ENCODE measurements around the gene SLC37A3. TPM values are rescaled to one million over a fixed set of nuclear protein-coding genes. Genes with fewer than 3 reads are reported as not detected.
"Not testable (repeated sequence)": the region's sequence is repeated elsewhere in the genome, so short reads cannot be mapped to it uniquely, and the experiment has no call there.

SLC37A3 gene
- total RNA-seq, 1 donor from 2014 or later: 76.7 TPM

GRCh38 chr7:140342727-140343514 lies 55.4 kb downstream of the SLC37A3 start:
- H3K27ac Mint-ChIP-seq (ENCODE audit: unreplicated experiment): no peak overlapping the region
- peaks cover 5% of the 10 kb centered on the region for H3K27me3 Mint-ChIP-seq (ENCODE audit: unreplicated experiment)
- no peak overlapping the region for H3K4me3 Mint-ChIP-seq (ENCODE audit: unreplicated experiment)
- H3K36me3 Mint-ChIP-seq (ENCODE audit: low read depth, unreplicated experiment): peaks cover 23% of the 10 kb centered on the region
- peaks cover 19% of the 10 kb centered on the region for H3K4me1 Mint-ChIP-seq (ENCODE audit: unreplicated experiment)
- no peak for TF ChIP-seq CTCF (IDR thresholded peaks at IDR 0.05; ENCODE audit: unreplicated experiment)
- DNase-seq (ENCODE audit: low spot score): peak; percentile 32
- no peaks in the 10 kb centered on the region for H3K9me3 Mint-ChIP-seq (ENCODE audit: unreplicated experiment)

DNA sequence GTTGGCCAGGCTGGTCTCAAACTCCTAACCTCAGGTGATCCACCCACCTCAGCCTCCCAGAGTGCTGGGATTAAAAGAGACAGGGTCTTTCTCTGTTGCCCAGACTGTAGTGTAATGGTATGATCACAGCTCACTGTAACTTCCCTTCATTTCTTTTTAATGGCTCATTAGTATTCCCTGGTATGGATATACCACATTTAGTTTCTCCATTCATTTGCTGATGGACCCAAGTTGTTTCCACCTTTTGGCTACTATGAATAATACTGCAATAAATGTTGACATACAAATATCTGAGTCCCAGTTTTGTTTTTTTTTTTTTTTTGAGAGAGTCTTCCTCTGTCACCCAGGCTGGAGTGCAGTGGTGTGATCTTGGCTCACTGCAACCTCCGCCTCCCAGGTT lies 59.4 kb downstream of the SLC37A3 start:
- H3K27ac Mint-ChIP-seq (ENCODE audit: unreplicated experiment); H3K27me3 Mint-ChIP-seq (ENCODE audit: unreplicated experiment); H3K9me3 Mint-ChIP-seq (ENCODE audit: unreplicated experiment); H3K4me3 Mint-ChIP-seq (ENCODE audit: unreplicated experiment); DNase-seq (ENCODE audit: low spot score): not testable (repeated sequence)
- H3K4me1 Mint-ChIP-seq (ENCODE audit: unreplicated experiment): peaks cover 15% of the 10 kb centered on the region
- peaks cover 31% of the 10 kb centered on the region for H3K36me3 Mint-ChIP-seq (ENCODE audit: low read depth, unreplicated experiment)

GRCh38 chr7:140334341-140335057 lies 63.8 kb downstream of the SLC37A3 start:
- no peak overlapping the region for H3K27ac Mint-ChIP-seq (ENCODE audit: unreplicated experiment)
- no peak for TF ChIP-seq CTCF (IDR thresholded peaks at IDR 0.05; ENCODE audit: unreplicated experiment)
- H3K36me3 Mint-ChIP-seq (ENCODE audit: low read depth, unreplicated experiment): peaks cover 22% of the 10 kb centered on the region
- no peaks in the 10 kb centered on the region for H3K9me3 Mint-ChIP-seq (ENCODE audit: unreplicated experiment)
- H3K4me3 Mint-ChIP-seq (ENCODE audit: unreplicated experiment): peak overlapping the region; percentile 44
- peaks cover 12% of the 10 kb centered on the region for H3K4me1 Mint-ChIP-seq (ENCODE audit: unreplicated experiment)
- peaks cover 2% of the 10 kb centered on the region for H3K27me3 Mint-ChIP-seq (ENCODE audit: unreplicated experiment)
- DNase-seq (ENCODE audit: low spot score): no peak

GRCh38 chr7:140333686-140334085 lies 64.6 kb downstream of the SLC37A3 start:
- no peak overlapping the region for H3K4me3 Mint-ChIP-seq (ENCODE audit: unreplicated experiment)
- H3K27me3 Mint-ChIP-seq (ENCODE audit: unreplicated experiment): peaks cover 2% of the 10 kb centered on the region
- H3K9me3 Mint-ChIP-seq (ENCODE audit: unreplicated experiment): no peaks in the 10 kb centered on the region
- no peak overlapping the region for H3K27ac Mint-ChIP-seq (ENCODE audit: unreplicated experiment)
- TF ChIP-seq CTCF (IDR thresholded peaks at IDR 0.05; ENCODE audit: unreplicated experiment): no peak
- peaks cover 22% of the 10 kb centered on the region for H3K36me3 Mint-ChIP-seq (ENCODE audit: low read depth, unreplicated experiment)
- H3K4me1 Mint-ChIP-seq (ENCODE audit: unreplicated experiment): peaks cover 12% of the 10 kb centered on the region
- DNase-seq (ENCODE audit: low spot score): no peak

DNA sequence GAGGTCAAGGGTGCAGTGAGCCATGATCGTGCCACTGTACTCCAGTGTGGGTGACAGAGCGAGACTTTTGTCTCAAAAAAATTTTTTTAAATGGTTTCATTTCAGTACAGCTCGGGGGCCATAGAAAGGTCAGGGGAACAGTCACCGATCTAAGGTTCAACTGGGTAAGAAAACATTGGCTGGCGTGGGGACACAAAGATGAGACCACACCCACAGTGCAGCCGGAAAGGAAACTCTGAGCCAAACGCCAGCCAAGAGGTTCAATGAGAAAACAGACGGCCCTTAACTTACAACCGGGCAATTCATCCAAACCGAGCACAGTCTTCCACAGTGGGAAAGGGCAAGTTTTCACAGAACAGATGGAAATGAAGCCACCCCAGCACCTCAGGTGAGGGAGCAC lies 65.1 kb downstream of the SLC37A3 start:
- Mint-ChIP-seq H3K9me3 (ENCODE audit: unreplicated experiment) (no peaks in the 10 kb centered on the region), H3K4me3 (ENCODE audit: unreplicated experiment) (no peak overlapping the region), H3K27me3 (ENCODE audit: unreplicated experiment) (peaks cover 2% of the 10 kb centered on the region), H3K36me3 (ENCODE audit: low read depth, unreplicated experiment) (peaks cover 22% of the 10 kb centered on the region), H3K4me1 (ENCODE audit: unreplicated experiment) (peaks cover 12% of the 10 kb centered on the region), H3K27ac (ENCODE audit: unreplicated experiment) (no peak overlapping the region)
- DNase-seq (ENCODE audit: low spot score): no peak
- TF ChIP-seq CTCF (IDR thresholded peaks at IDR 0.05; ENCODE audit: unreplicated experiment): no peak

Measured in endothelial cell (in vitro differentiated cells).